Stimulated activated CD4-positive, alpha-beta T cell treated with anti-CD3 and anti-CD28 coated beads, Interleukin-1b, Interleukin-23, amount 100 ng/mL, for 24 hours (primary cell): Measurements from ENCODE around the gene C2CD4B.

Experiments used
- DNase-seq, 4 experiments: peaks; one replicate each; pipeline ENCODE4 v3.0.0-alpha.2; 2020; ENCODE audit warnings: low read depth in 4 of 4, low spot score in 1 of 4

Gene C2CD4B, protein sequence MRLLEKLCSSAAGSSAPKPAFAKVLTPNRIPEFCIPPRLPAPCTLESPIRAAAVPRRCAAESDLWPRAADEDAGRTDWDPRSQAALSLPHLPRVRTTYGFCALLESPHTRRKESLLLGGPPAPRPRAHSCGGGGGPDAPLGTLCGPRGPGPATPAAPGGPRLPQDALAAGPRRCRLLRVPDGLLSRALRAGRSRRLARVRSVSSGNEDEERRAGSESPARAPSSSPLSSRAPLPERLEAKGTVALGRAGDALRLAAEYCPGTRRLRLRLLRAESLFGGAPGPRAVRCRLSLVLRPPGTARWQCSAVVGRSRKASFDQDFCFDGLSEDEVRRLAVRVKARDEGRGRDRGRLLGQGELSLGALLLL

DNA sequence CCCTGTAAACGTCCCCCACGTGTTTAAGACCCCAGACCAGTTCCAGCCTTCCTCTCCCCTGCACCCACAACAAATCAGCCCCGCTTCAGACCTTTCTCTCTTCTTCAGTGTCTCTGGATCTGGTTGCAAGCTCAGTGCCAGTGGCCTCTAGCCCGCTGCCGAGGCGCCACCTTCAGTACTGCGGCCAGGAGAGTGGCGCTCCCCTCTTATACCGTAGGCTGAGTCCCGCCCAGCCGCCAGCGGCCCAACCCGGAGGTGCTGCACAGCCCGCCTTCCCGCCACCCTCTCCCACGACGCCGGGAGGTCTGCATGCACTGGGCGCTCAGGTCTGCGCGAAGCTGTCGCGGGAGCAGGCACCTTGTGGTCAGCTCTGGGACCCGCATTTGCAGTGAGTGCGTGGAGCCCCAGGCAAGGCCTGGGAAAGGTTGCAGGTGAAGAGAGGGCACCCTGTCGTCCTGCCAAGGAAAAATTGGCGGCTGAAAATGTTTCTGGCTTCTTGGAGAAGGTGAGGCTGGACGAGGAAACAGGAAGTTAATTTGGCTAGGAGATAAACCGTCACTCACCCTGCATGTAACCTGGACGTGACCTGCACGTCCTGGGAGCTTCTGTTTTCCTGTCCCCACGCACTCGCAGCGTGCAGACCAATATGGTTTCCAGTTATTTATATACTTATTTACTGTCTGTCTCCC is at the start of gene C2CD4B:
C2CD4B (minus strand) TSS at position 182 of the 689 bp plus-strand sequence. CDS start 301 bp downstream, outside the sequence.
- no peak for DNase-seq

DNA sequence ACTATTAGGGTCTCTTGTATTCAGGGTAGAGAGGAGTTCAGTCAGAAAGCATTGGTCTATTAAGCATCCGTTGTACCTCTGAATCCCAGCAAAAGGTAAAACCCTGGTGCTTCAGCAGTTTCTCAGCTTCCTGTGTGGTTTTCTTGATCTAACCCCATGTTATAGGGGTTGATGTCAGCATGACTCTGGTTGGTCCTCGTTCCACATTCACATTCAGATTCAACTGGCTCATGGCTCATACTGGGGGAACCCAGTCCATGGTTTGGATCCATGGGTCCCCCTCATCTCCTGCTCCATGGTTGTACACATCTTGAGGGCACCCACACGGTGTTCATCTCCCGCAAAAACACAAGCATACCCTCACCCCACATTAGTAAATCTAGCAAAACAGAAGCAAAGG is 47.7 kb upstream of the C2CD4B start:
- DNase-seq = no peak

DNA sequence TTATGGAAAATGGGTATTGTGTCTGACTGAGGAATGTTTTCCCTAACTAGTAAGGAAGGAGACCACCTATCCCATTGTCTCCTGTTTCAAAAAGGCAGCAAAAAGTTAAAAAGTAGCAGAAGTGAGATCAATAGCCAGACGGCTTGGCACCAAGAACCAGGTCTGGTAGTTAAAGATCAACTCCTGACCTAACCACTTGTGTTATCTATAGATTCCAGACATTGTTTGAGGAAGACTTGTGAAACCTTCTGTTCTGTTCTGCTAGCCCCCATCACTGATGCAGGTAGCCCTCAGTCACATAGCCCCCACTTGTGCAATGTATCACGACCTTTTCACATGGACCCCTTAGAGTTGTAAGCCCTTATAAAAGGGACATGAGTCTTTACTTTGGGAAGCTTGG is 46.3 kb upstream of the C2CD4B start:
- DNase-seq = no peak

GRCh38 chr15:62209821-62210220 is 44.7 kb upstream of the C2CD4B start:
- DNase-seq = no peak

GRCh38 chr15:62209322-62209721 is 44.2 kb upstream of the C2CD4B start:
- no peak for DNase-seq

DNA sequence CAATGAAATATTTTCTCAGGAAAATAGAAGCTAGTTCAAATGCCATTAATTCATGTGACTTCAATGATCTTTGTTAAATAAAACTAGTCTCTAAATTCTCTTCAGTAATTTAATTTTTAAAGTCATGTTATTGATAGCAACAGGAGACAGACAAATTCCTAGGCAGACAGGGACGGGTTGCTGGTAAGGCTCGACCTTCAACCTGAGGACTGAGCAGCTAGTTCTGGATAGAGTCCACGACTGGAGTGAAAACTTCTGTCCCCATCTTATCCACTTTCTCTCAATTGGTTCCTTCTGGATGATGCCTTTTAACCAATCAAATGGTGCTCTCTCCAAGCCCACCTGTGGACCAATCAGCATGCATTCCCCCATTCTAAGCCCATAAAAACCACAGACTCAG is 43.8 kb upstream of the C2CD4B start:
- no peak for DNase-seq

DNA sequence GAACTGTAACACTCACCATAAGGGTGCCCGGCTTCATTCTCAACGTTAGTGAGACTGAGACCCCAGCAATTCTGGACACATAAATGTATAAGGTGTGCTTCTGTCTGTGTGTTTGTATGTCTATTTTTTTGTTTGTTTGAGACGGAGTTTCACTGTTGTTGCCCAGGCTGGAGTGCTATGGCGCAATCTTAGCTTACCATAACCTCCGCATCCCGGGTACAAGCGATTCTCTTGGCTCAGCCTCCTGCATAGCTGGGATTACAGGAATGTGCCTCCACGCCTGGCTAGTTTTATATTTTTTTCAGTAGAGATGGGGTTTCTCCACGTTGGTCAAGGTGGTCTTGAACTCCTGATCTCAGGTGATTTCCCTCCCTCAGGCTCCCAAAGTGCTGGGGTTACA is 43.3 kb upstream of the C2CD4B start:
- DNase-seq = no peak

GRCh38 chr15:62190675-62191074 is 25.6 kb upstream of the C2CD4B start:
- DNase-seq = no peak

DNA sequence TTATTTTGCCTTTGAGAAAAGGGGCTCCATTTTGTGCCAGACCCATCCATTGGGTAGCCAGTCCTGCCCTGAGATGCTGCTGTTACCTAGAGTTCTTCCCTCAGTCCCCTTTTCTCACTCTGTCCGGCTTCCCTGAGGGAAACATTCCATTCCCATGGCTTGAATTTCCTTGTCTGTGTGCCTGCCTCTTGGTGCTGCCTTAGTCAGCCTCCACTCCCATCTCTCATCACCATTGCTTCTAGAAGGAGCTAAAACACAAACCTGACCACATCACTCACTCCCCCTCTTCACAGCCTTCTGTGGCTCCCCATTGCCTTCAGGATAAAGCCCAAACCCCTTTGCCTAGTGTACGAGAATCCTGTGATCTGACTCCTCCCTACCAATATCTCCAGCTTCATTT is 25.2 kb upstream of the C2CD4B start:
- no peak for DNase-seq

DNA sequence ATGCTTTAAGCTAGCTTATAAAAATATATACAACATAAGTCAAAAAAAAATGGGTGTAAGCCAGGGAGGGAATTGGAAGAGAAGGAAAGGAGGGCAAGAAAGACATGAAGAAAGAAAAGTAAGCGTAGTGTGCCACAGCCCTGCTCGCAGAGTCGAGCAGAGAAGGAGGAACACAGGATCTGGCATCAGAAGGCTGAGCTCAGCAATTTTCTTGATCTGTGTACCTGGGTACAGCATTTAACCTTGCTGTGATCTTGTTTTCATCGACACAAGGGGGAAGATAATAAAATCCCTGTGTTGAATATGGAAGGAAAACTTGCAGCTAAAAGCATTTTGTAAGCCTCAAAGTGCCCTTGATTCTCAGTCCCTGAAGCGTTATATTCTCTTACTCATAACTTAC is 23.7 kb upstream of the C2CD4B start:
- DNase-seq = no peak

DNA sequence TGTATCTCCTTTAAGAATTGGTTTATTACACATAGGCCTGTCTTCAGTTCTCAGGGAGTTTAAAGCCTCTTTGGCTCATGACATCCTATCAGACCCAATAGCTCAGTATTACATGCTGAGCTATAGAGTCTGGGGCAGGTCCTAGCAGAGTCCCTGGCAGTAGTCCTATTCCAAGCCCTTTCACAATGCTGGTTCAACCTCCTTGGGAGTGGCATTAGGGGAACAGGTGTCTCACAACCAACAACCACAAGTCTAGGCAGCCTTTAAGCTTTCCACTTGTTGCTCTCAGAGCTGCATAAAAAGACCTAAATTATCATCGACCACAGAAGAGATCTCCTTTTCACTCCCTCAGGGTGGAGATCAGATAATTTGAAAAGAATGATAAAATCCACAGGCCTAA is 22.8 kb upstream of the C2CD4B start:
- no peak for DNase-seq

GRCh38 chr15:62187425-62187824 is 22.3 kb upstream of the C2CD4B start:
- no peak for DNase-seq

DNA sequence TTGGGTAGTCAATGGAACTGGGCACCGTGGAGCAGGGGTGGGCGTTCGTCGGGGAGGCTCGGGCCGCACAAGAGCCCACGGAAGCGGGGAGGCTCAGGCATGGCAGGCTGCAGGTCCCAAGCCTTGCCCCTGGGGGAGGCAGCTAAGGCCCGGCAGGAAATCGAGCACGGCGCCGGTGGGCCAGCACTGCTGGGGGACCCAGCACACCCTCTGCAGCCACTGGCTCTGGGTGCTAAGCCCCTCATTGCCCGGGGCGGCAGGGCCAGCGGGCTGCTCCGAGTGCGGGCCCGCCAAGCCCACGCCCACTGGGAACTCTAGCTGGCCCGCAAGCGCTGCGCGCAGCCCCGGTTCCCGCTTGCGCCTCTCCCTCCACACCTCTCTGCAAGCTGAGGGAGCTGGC is 21.5 kb upstream of the C2CD4B start:
- no peak for DNase-seq

DNA sequence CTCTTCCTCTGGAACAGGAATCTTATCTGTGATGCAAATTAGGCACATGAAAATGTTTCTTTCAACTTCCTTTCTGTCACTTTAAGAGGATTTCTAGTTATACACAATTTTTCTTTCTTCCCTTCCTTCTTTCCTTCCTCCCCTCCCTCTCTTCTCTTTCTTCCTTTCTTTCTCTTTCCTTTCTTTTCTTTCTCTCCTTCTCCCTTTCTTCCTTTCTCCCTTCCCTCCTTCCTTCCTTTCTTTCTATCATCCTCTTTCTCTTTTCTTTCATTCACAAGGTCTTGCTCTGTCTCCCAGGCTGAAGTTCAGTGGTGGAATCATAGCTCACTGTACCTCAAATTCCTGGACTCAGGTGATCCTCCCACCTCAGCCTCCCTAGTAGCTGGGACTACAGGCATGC is 18.0 kb upstream of the C2CD4B start:
- DNase-seq = no peak

DNA sequence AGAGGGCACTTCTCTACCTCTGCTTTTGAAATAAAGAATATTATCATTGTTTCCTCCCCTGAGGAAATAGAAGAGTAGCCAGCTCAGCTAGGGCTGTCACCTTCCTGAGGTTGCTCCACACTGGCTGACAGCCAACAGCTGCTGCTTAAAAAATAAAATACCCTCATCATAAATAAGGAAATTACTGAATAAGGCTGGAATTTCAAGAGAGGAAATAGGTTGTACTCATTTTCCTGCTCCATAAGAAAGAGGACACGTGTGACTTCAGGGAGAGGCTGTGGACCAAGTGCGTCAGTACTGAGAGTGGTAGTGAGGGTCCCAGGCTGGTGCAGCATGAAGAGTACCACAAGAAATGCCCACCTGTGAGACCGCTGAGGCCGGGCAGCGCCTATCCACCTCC is 8.1 kb upstream of the C2CD4B start:
- no peak for DNase-seq

DNA sequence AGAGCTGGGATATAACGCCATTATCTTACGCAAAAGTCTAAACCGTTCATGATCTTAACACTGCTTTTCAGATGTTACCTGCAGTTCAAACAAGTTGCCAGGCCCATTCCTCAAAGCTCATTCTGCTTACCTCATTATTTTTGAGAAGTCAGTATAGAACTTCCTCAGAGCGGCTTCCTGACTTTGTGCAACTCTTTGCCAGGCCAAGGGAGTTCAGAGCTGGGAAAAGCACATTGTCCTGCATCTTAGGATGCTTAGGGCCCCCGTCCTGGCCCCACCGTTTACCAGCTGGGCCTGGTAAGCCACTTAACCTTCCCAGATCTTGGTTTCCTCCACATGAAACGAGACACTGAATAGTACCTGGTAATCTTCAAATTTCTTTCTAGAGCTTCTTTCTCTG is 6.8 kb upstream of the C2CD4B start:
- DNase-seq = no peak

DNA sequence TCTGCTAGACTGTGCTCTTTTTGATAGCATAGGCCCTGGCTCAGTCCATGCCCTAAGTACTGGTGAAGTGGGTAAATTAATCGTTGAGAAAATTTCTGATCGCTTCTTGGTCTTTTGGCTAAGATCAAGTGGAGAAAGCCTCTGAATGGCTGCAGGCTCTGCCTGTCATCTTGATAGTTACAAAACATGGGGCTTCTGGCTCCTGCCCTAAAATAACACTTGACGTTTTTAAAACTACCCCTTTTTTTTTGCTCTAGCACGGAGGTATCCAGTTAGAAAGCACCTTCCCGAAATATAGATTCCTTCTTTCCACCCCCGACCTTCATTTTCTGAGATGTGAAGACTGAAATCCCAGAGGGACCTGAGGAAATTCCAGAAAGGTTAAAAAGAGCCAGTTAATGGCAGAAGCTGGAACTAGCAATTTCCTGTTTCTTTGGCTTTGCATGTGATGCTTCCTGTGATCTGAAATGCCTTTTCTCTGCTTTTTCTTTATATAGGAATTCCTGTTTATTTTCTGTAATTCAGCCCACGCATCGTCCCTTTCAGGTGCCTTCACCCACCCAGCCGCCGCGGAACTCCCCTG is 799 bp upstream of the C2CD4B start:
- DNase-seq = no peak

GRCh38 chr15:62164396-62165103 is 535 bp downstream of the C2CD4B start:
- no peak for DNase-seq

DNA sequence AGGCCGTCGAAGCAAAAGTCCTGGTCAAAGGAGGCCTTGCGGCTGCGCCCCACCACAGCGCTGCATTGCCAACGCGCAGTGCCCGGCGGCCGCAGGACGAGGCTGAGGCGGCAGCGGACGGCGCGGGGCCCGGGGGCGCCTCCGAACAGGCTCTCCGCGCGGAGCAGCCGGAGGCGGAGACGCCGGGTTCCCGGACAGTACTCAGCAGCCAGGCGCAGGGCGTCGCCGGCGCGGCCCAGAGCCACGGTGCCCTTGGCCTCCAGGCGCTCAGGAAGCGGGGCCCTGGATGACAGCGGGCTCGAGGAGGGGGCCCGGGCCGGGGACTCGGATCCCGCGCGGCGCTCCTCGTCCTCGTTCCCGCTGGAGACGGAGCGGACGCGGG is 1.1 kb downstream of the C2CD4B start:
- DNase-seq = no peak

DNA sequence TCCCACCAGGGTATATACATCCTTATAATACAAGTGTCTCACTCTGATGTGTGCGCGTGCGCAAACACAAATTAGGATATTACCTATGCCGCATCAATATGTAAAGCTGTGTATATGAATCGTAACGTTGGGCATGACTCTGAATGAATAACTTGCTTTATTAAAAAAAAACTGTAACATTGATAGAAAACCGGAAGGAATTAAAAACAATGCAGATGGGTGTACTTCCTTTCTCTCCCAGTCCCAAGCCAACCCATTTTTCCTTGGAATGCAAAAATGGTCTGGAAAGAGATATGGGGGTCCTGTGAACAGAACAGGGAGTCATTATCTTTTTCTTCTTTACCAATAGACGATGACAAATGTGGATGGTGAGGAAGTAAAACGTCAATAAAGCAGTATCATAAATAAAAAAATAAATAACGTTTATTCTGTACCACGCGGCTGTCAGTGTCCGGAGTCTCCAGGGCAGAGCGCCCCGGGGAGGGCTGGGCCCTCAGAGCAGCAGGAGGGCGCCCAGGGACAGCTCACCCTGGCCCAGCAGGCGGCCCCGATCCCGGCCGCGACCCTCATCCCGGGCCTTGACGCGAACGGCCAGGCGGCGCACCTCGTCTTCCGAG is 1.6 kb downstream of the C2CD4B start:
- DNase-seq = no peak

DNA sequence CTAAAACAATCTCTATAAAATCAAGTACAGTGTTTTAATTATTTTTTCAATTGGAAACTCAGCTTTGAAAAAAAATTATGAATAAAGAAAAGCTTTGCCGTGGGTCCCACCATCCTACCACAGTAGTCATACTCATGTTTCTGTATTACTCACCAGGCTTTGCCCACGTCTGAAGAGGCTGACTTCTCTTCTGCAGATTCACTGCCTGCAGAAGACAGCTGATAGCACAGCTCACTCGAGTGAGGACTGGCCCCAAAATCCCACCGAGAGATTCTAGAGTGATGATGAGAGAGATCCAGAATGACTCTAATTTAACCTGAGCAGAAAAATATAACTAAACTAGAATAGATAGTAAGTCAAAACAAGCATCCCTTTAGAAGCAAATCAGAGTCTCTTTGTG is 11.9 kb downstream of the C2CD4B start:
- peak in 1 of 4 experiments; percentile 36 for DNase-seq
